Erythroblast (primary cell): ENCODE data around the gene TMEM191B.
"Not testable (repeated sequence)": the region's sequence is repeated elsewhere in the genome, so short reads cannot be mapped to it uniquely, and the experiment has no call there.

Experiments used
- DNase-seq, 2 experiments: peaks; one replicate each; lab custom pipeline; 2025; lab: John Stamatoyannopoulos, UW

Gene TMEM191B

GRCh38 chr22:18527752-18528596 is at the start of gene TMEM191B:
TMEM191B (plus strand) TSS chr22:18527802; CDS start chr22:18527981, 179 bp downstream.
- not testable (repeated sequence) for DNase-seq

- not testable (repeated sequence) for DNase-seq
Measured at GRCh38 chr22:18496227-18496626, 31.4 kb upstream of the TMEM191B start.

GRCh38 chr22:18511327-18511726 is 16.3 kb upstream of the TMEM191B start:
- DNase-seq, result not testable (repeated sequence)

- not testable (repeated sequence) for DNase-seq
Measured at GRCh38 chr22:18512378-18512777, 15.2 kb upstream of the TMEM191B start.

- not testable (repeated sequence) for DNase-seq
Measured at GRCh38 chr22:18513454-18513853, 14.1 kb upstream of the TMEM191B start.

- not testable (repeated sequence) for DNase-seq
Measured at GRCh38 chr22:18518061-18518460, 9.5 kb upstream of the TMEM191B start, which contains the start of gene GGTLC3. GGTLC3 (minus strand) TSS chr22:18518161; CDS start chr22:18517897, 264 bp downstream.

GRCh38 chr22:18522762-18523161 is 4.8 kb upstream of the TMEM191B start:
- not testable (repeated sequence) for DNase-seq

GRCh38 chr22:18523328-18523727 is 4.3 kb upstream of the TMEM191B start:
- not testable (repeated sequence) for DNase-seq

- DNase-seq, result not testable (repeated sequence)
Measured at GRCh38 chr22:18528597-18529415, 1.2 kb downstream of the TMEM191B start.

GRCh38 chr22:18529416-18530145 is 2.0 kb downstream of the TMEM191B start:
- not testable (repeated sequence) for DNase-seq

- not testable (repeated sequence) for DNase-seq
Measured at GRCh38 chr22:18533633-18534032, 6.0 kb downstream of the TMEM191B start.

GRCh38 chr22:18534315-18534714 is 6.7 kb downstream of the TMEM191B start:
- not testable (repeated sequence) for DNase-seq

- DNase-seq, result not testable (repeated sequence)
Measured at GRCh38 chr22:18539994-18540393, 12.4 kb downstream of the TMEM191B start.

GRCh38 chr22:18543400-18543799 is 15.8 kb downstream of the TMEM191B start:
- DNase-seq, result not testable (repeated sequence)

- not testable (repeated sequence) for DNase-seq
Measured at GRCh38 chr22:18544615-18545014, 17.0 kb downstream of the TMEM191B start.

GRCh38 chr22:18549458-18550179 is 22.0 kb downstream of the TMEM191B start:
- DNase-seq, result not testable (repeated sequence)

GRCh38 chr22:18551046-18551445 is 23.4 kb downstream of the TMEM191B start:
- not testable (repeated sequence) for DNase-seq

- DNase-seq, result not testable (repeated sequence)
Measured at GRCh38 chr22:18552839-18553597, 25.4 kb downstream of the TMEM191B start.

GRCh38 chr22:18554280-18555256 is 27.0 kb downstream of the TMEM191B start:
- DNase-seq, result not testable (repeated sequence)
